ENCODE data around the gene IRS2. TPM values are rescaled to one million over a fixed set of nuclear protein-coding genes. Genes with fewer than 3 reads are reported as not detected.

Gene IRS2
- total and polyA plus RNA-seq, 7 experiments from 2014 or later = 2.7 to 94.9 (median 26.1) TPM

GRCh38 chr13:109759609-109760008, 26.8 kb downstream of the IRS2 start:
- Histone ChIP-seq H3K36me3 (ENCODE audit: control insufficient read depth in 2 of 3, insufficient read depth in 3 of 3, low read length in 3 of 3) (peaks cover 0 to 18% (median 0%) of the 10 kb centered on the region in 3 experiments), H3K4me3 (ENCODE audit: low read length) (no peak overlapping the region), H3K27ac (ENCODE audit: low read depth, low read length) (no peak overlapping the region), H3K27me3 (ENCODE audit: control insufficient read depth in 2 of 2, insufficient read depth in 2 of 2, low read length in 2 of 2) (no peaks in the 10 kb centered on the region), H3K4me1 (ENCODE audit: control insufficient read depth in 2 of 2, insufficient read depth in 2 of 2, low read length in 2 of 2) (peaks cover 0 to 3% of the 10 kb centered on the region in 2 donors), H3K9me3 (ENCODE audit: control insufficient read depth in 2 of 3, low read length in 3 of 3) (no peaks in the 10 kb centered on the region)
- Mint-ChIP-seq H3K4me3 (no peak overlapping the region), H3K36me3 (peaks cover 1 to 28% (median 10%) of the 10 kb centered on the region in 5 donors), H3K9me3 (no peaks in the 10 kb centered on the region), H3K4me1 (peaks cover 5 to 58% (median 44%) of the 10 kb centered on the region in 7 donors), H3K27ac (no peak overlapping the region), H3K27me3 (no peaks in the 10 kb centered on the region)
- POLR2A ChIA-PET = interaction anchor here (1.1 kb wide), 1 partner anchor 21 kb away, joined by 5 read pairs; no protein-coding TSS in a partner anchor
- DNase-seq = no peak
- no peak for ATAC-seq
- CTCF ChIA-PET = interaction anchor here (0.5 kb wide), 1 partner anchor 48 kb away, joined by 3 read pairs; no protein-coding TSS in a partner anchor
- intact Hi-C loops (cut with micrococcal nuclease) = no loop called here

GRCh38 chr13:109758937-109759480, 27.4 kb downstream of the IRS2 start:
- Mint-ChIP-seq H3K9me3 (no peaks in the 10 kb centered on the region), H3K4me1 (peaks cover 2 to 52% (median 38%) of the 10 kb centered on the region in 7 donors), H3K4me3 (no peak overlapping the region), H3K27ac (no peak overlapping the region), H3K36me3 (peaks cover 1 to 33% (median 16%) of the 10 kb centered on the region in 5 donors), H3K27me3 (no peaks in the 10 kb centered on the region)
- Histone ChIP-seq H3K27me3 (ENCODE audit: control insufficient read depth in 2 of 2, insufficient read depth in 2 of 2, low read length in 2 of 2) (no peaks in the 10 kb centered on the region), H3K4me1 (ENCODE audit: control insufficient read depth in 2 of 2, insufficient read depth in 2 of 2, low read length in 2 of 2) (no peaks in the 10 kb centered on the region), H3K27ac (ENCODE audit: low read depth, low read length) (no peak overlapping the region), H3K9me3 (ENCODE audit: control insufficient read depth in 2 of 3, low read length in 3 of 3) (no peaks in the 10 kb centered on the region), H3K4me3 (ENCODE audit: low read length) (no peak overlapping the region), H3K36me3 (ENCODE audit: control insufficient read depth in 2 of 3, insufficient read depth in 3 of 3, low read length in 3 of 3) (peaks cover 0 to 18% (median 0%) of the 10 kb centered on the region in 3 experiments)
- ChIA-PET CTCF (no interaction called here), POLR2A (interaction anchor here (1.1 kb wide), 1 partner anchor 22 kb away, joined by 5 read pairs; no protein-coding TSS in a partner anchor)
- ATAC-seq = no peak
- intact Hi-C loops (cut with micrococcal nuclease) = no loop called here
- no peak for DNase-seq

- intact Hi-C loops (cut with micrococcal nuclease) = no loop called here
- Mint-ChIP-seq H3K27ac (peak overlapping the region in 1 of 9 donors; percentile 39), H3K9me3 (no peaks in the 10 kb centered on the region), H3K4me3 (no peak overlapping the region), H3K4me1 (peaks cover 2 to 34% (median 22%) of the 10 kb centered on the region in 7 donors), H3K27me3 (no peaks in the 10 kb centered on the region), H3K36me3 (peaks cover 1 to 50% (median 32%) of the 10 kb centered on the region in 5 donors)
- Histone ChIP-seq H3K9me3 (ENCODE audit: control insufficient read depth in 2 of 3, low read length in 3 of 3) (no peaks in the 10 kb centered on the region), H3K4me1 (ENCODE audit: control insufficient read depth in 2 of 2, insufficient read depth in 2 of 2, low read length in 2 of 2) (no peaks in the 10 kb centered on the region), H3K36me3 (ENCODE audit: control insufficient read depth in 2 of 3, insufficient read depth in 3 of 3, low read length in 3 of 3) (peaks cover 0 to 23% (median 0%) of the 10 kb centered on the region in 3 experiments), H3K27me3 (ENCODE audit: control insufficient read depth in 2 of 2, insufficient read depth in 2 of 2, low read length in 2 of 2) (no peaks in the 10 kb centered on the region), H3K27ac (ENCODE audit: low read depth, low read length) (no peak overlapping the region), H3K4me3 (ENCODE audit: low read length) (no peak overlapping the region)
- ATAC-seq (no peak), DNase-seq (no peak)
- ChIA-PET POLR2A (no interaction called here), CTCF (interaction anchor here (1.1 kb wide), 1 partner anchor 34 kb away, joined by 3 read pairs; no protein-coding TSS in a partner anchor)
Observed at GRCh38 chr13:109756778-109757177, 29.6 kb downstream of the IRS2 start.

- Histone ChIP-seq H3K36me3 (ENCODE audit: control insufficient read depth in 2 of 3, insufficient read depth in 3 of 3, low read length in 3 of 3) (peaks cover 0 to 23% (median 0%) of the 10 kb centered on the region in 3 experiments), H3K27ac (ENCODE audit: low read depth, low read length) (no peak overlapping the region), H3K9me3 (ENCODE audit: control insufficient read depth in 2 of 3, low read length in 3 of 3) (no peaks in the 10 kb centered on the region), H3K4me1 (ENCODE audit: control insufficient read depth in 2 of 2, insufficient read depth in 2 of 2, low read length in 2 of 2) (no peaks in the 10 kb centered on the region), H3K4me3 (ENCODE audit: low read length) (no peak overlapping the region), H3K27me3 (ENCODE audit: control insufficient read depth in 2 of 2, insufficient read depth in 2 of 2, low read length in 2 of 2) (no peaks in the 10 kb centered on the region)
- H3K4me1 Mint-ChIP-seq = peaks cover 2 to 26% (median 16%) of the 10 kb centered on the region in 7 donors
- H3K9me3 Mint-ChIP-seq = no peaks in the 10 kb centered on the region
- intact Hi-C loops (cut with micrococcal nuclease) = no loop called here
- no peak for ATAC-seq
- DNase-seq = no peak
- H3K27ac Mint-ChIP-seq = no peak overlapping the region
- ChIA-PET CTCF (interaction anchor here (1.1 kb wide), 1 partner anchor 35 kb away, joined by 3 read pairs; no protein-coding TSS in a partner anchor), POLR2A (no interaction called here)
- H3K27me3 Mint-ChIP-seq = no peaks in the 10 kb centered on the region
- no peak overlapping the region for H3K4me3 Mint-ChIP-seq
- peaks cover 1 to 54% (median 32%) of the 10 kb centered on the region in 5 donors for H3K36me3 Mint-ChIP-seq
Observed at GRCh38 chr13:109755997-109756396, 30.4 kb downstream of the IRS2 start.

GRCh38 chr13:109755551-109755950, 30.8 kb downstream of the IRS2 start:
- H3K4me1 ChIP-seq (ENCODE audit: control insufficient read depth in 2 of 2, insufficient read depth in 2 of 2, low read length in 2 of 2) = no peaks in the 10 kb centered on the region
- H3K4me3 ChIP-seq (ENCODE audit: low read length) = no peak overlapping the region
- POLR2A ChIA-PET = no interaction called here
- no peak overlapping the region for H3K27ac ChIP-seq (ENCODE audit: low read depth, low read length)
- peaks cover 1 to 54% (median 32%) of the 10 kb centered on the region in 5 donors for H3K36me3 Mint-ChIP-seq
- CTCF ChIA-PET = interaction anchor here (0.6 to 1.1 kb wide), 2 partner anchors 30 to 35 kb away, joined by 3 read pairs; no protein-coding TSS in a partner anchor
- H3K9me3 ChIP-seq (ENCODE audit: control insufficient read depth in 2 of 3, low read length in 3 of 3) = no peaks in the 10 kb centered on the region
- H3K4me1 Mint-ChIP-seq = peaks cover 2 to 21% (median 14%) of the 10 kb centered on the region in 7 donors
- no peaks in the 10 kb centered on the region for H3K27me3 ChIP-seq (ENCODE audit: control insufficient read depth in 2 of 2, insufficient read depth in 2 of 2, low read length in 2 of 2)
- intact Hi-C loops (cut with micrococcal nuclease) = no loop called here
- ATAC-seq = no peak
- peaks cover 0 to 23% (median 0%) of the 10 kb centered on the region in 3 experiments for H3K36me3 ChIP-seq (ENCODE audit: control insufficient read depth in 2 of 3, insufficient read depth in 3 of 3, low read length in 3 of 3)
- no peaks in the 10 kb centered on the region for H3K27me3 Mint-ChIP-seq
- H3K9me3 Mint-ChIP-seq = no peaks in the 10 kb centered on the region
- no peak overlapping the region for H3K4me3 Mint-ChIP-seq
- DNase-seq = no peak
- H3K27ac Mint-ChIP-seq = no peak overlapping the region

- H3K27ac Mint-ChIP-seq = no peak overlapping the region
- H3K9me3 Mint-ChIP-seq = no peaks in the 10 kb centered on the region
- Histone ChIP-seq H3K4me3 (ENCODE audit: low read length) (no peak overlapping the region), H3K27me3 (ENCODE audit: control insufficient read depth in 2 of 2, insufficient read depth in 2 of 2, low read length in 2 of 2) (no peaks in the 10 kb centered on the region), H3K27ac (ENCODE audit: low read depth, low read length) (no peak overlapping the region), H3K9me3 (ENCODE audit: control insufficient read depth in 2 of 3, low read length in 3 of 3) (no peaks in the 10 kb centered on the region), H3K36me3 (ENCODE audit: control insufficient read depth in 2 of 3, insufficient read depth in 3 of 3, low read length in 3 of 3) (peaks cover 0 to 21% (median 0%) of the 10 kb centered on the region in 3 experiments), H3K4me1 (ENCODE audit: control insufficient read depth in 2 of 2, insufficient read depth in 2 of 2, low read length in 2 of 2) (no peaks in the 10 kb centered on the region)
- no peak overlapping the region for H3K4me3 Mint-ChIP-seq
- peaks cover 0 to 3% (median 0%) of the 10 kb centered on the region in 5 donors for H3K27me3 Mint-ChIP-seq
- ChIA-PET POLR2A (interaction anchor here (0.6 to 0.7 kb wide), 2 partner anchors 14 to 1448 kb away, joined by 3 read pairs; no protein-coding TSS in a partner anchor), CTCF (interaction anchor here (1.1 kb wide), 1 partner anchor 39 kb away, joined by 3 read pairs; no protein-coding TSS in a partner anchor)
- H3K36me3 Mint-ChIP-seq = peaks cover 0 to 46% (median 28%) of the 10 kb centered on the region in 5 donors
- H3K4me1 Mint-ChIP-seq = peaks cover 0 to under 1% (median 0%) of the 10 kb centered on the region in 7 donors
- ATAC-seq (no peak), DNase-seq (no peak)
- intact Hi-C loops (cut with micrococcal nuclease) = no loop called here
Observed at GRCh38 chr13:109751477-109751876, 34.9 kb downstream of the IRS2 start.
